Peyer's patch (tissue), 4 donors: Measurements from ENCODE around the gene PHF10.

Experiments used
- CTCF ChIP-seq, 6 experiments: fragments of 450-650 bp in 4 of 6; fragments of 200-600 bp in 2 of 6; sonication (generic) in 1 of 6; IDR thresholded peaks; one replicate each; pipeline ENCODE4 v1.5.1; 2017 to 2019; ENCODE audit warnings: antibody characterized with exemption in 6 of 6, mild to moderate bottlenecking in 3 of 6, moderate library complexity in 1 of 6
- POLR2A ChIP-seq, 2 donors: fragments of 450-650 bp; IDR thresholded peaks; one replicate each; pipeline ENCODE4 v1.5.1; 2017; ENCODE audit warnings: antibody characterized with exemption in 2 of 2, mild to moderate bottlenecking in 2 of 2, moderate library complexity in 2 of 2

DNA sequence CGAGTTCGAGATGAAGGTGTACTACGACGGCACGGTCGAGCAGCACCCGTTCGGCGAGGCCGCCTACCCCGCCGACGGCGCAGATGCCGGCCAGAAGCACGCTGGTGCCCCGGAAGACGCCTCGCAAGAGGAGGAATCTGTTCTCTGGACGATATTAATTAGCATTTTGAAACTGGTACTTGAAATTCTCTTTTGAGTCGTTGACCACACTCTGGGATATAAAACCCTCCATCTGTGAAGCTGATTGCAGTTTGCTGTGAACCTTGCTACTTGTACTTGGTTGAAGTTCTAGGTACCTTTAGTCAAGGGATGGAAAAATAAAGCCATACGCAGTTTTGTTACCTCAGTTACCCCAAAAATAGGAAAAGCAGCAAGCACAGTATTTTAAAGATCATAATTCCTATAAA lies 21.5 kb downstream of the PHF10 start:
- no peak for TF ChIP-seq CTCF (IDR thresholded peaks at IDR 0.05)
- no peak for TF ChIP-seq POLR2A (IDR thresholded peaks at IDR 0.05)
